ENCODE data around the gene PROSER2. TPM values are rescaled to one million over a fixed set of nuclear protein-coding genes. Genes with fewer than 3 reads are reported as not detected.

PROSER2 gene
- total RNA-seq, 1 donor from 2014 or later = 15.2 TPM

GRCh38 chr10:11870900-11871400, 47.8 kb downstream of the PROSER2 start:
- H3K36me3 Mint-ChIP-seq (ENCODE audit: low read depth) = peaks cover 11% of the 10 kb centered on the region
- no peaks in the 10 kb centered on the region for H3K27me3 Mint-ChIP-seq (ENCODE audit: low read depth)
- no peaks in the 10 kb centered on the region for H3K9me3 Mint-ChIP-seq (ENCODE audit: low read depth)
- H3K4me3 Mint-ChIP-seq (ENCODE audit: unreplicated experiment) = no peak overlapping the region
- H3K4me1 Mint-ChIP-seq (ENCODE audit: low read depth) = peaks cover 31% of the 10 kb centered on the region
- no peak for TF ChIP-seq CTCF (IDR thresholded peaks at IDR 0.05)
- H3K27ac Mint-ChIP-seq (ENCODE audit: unreplicated experiment) = peak overlapping the region; percentile 64
- no peak for DNase-seq (ENCODE audit: low spot score)

GRCh38 chr10:11871466-11871865, 48.3 kb downstream of the PROSER2 start:
- peaks cover 11% of the 10 kb centered on the region for H3K36me3 Mint-ChIP-seq (ENCODE audit: low read depth)
- no peak overlapping the region for H3K4me3 Mint-ChIP-seq (ENCODE audit: unreplicated experiment)
- H3K27me3 Mint-ChIP-seq (ENCODE audit: low read depth) = no peaks in the 10 kb centered on the region
- peaks cover 36% of the 10 kb centered on the region for H3K4me1 Mint-ChIP-seq (ENCODE audit: low read depth)
- peak overlapping the region; percentile 64 for H3K27ac Mint-ChIP-seq (ENCODE audit: unreplicated experiment)
- no peak for TF ChIP-seq CTCF (IDR thresholded peaks at IDR 0.05)
- no peaks in the 10 kb centered on the region for H3K9me3 Mint-ChIP-seq (ENCODE audit: low read depth)
- DNase-seq (ENCODE audit: low spot score) = no peak

GRCh38 chr10:11874568-11875493, 51.7 kb downstream of the PROSER2 start:
- no peaks in the 10 kb centered on the region for H3K9me3 Mint-ChIP-seq (ENCODE audit: low read depth)
- no peaks in the 10 kb centered on the region for H3K27me3 Mint-ChIP-seq (ENCODE audit: low read depth)
- DNase-seq (ENCODE audit: low spot score) = peak; percentile 68
- H3K4me1 Mint-ChIP-seq (ENCODE audit: low read depth) = peaks cover 42% of the 10 kb centered on the region
- H3K27ac Mint-ChIP-seq (ENCODE audit: unreplicated experiment) = peak overlapping the region; percentile 86
- H3K36me3 Mint-ChIP-seq (ENCODE audit: low read depth) = no peaks in the 10 kb centered on the region
- H3K4me3 Mint-ChIP-seq (ENCODE audit: unreplicated experiment) = no peak overlapping the region
- no peak for TF ChIP-seq CTCF (IDR thresholded peaks at IDR 0.05)

- H3K36me3 Mint-ChIP-seq (ENCODE audit: low read depth) = no peaks in the 10 kb centered on the region
- peaks cover 48% of the 10 kb centered on the region for H3K4me1 Mint-ChIP-seq (ENCODE audit: low read depth)
- no peaks in the 10 kb centered on the region for H3K9me3 Mint-ChIP-seq (ENCODE audit: low read depth)
- no peaks in the 10 kb centered on the region for H3K27me3 Mint-ChIP-seq (ENCODE audit: low read depth)
- TF ChIP-seq CTCF (IDR thresholded peaks at IDR 0.05) = no peak
- peak; percentile 92 for DNase-seq (ENCODE audit: low spot score)
- peak overlapping the region; percentile 86 for H3K27ac Mint-ChIP-seq (ENCODE audit: unreplicated experiment)
- H3K4me3 Mint-ChIP-seq (ENCODE audit: unreplicated experiment) = no peak overlapping the region
Measured at GRCh38 chr10:11875494-11876281, 52.5 kb downstream of the PROSER2 start.

- DNase-seq (ENCODE audit: low spot score) = peak; percentile 42
- Mint-ChIP-seq H3K4me3 (ENCODE audit: unreplicated experiment) (no peak overlapping the region), H3K4me1 (ENCODE audit: low read depth) (peaks cover 44% of the 10 kb centered on the region), H3K9me3 (ENCODE audit: low read depth) (no peaks in the 10 kb centered on the region), H3K36me3 (ENCODE audit: low read depth) (no peaks in the 10 kb centered on the region), H3K27me3 (ENCODE audit: low read depth) (no peaks in the 10 kb centered on the region), H3K27ac (ENCODE audit: unreplicated experiment) (peak overlapping the region; percentile 33)
- no peak for TF ChIP-seq CTCF (IDR thresholded peaks at IDR 0.05)
Measured at GRCh38 chr10:11876324-11876723, 53.2 kb downstream of the PROSER2 start.
